ENCODE data around the gene CLEC11A. TPM values are rescaled to one million over a fixed set of nuclear protein-coding genes. Genes with fewer than 3 reads are reported as not detected.

CLEC11A gene
- total and polyA plus RNA-seq, 9 of the 15 experiments (the other 6 are each of a cell fraction or from before 2014, with no cell fraction given), result 0.39 to 43.9 (median 3.4) TPM

- POLR2A ChIA-PET, result interaction anchor here (0.7 kb wide), 1 partner anchor 9 kb away, joined by 3 read pairs; no protein-coding TSS in a partner anchor
- ATAC-seq, result no peak
- CTCF ChIA-PET (ENCODE audit: low intra/inter-chr PET ratio), result no interaction called here
- Histone ChIP-seq H2AFZ (ENCODE audit: low read depth, low read length) (no peak overlapping the region), H3K79me2 (ENCODE audit: control insufficient read depth, insufficient read depth, low read length) (no peaks in the 10 kb centered on the region), H3K4me1 (replicated peaks in 1 of 2; ENCODE audit: control insufficient read depth in 2 of 2, insufficient read depth in 2 of 2, low read length in 2 of 2) (peaks cover 2 to 13% of the 10 kb centered on the region in 2 experiments; a peak in 3 of 5 replicates), H4K20me1 (replicated peaks; ENCODE audit: control insufficient read depth, insufficient read depth, low read length) (no peaks in the 10 kb centered on the region; the same call in 1 of the 2 replicates), H3K9ac (ENCODE audit: insufficient read depth in 1 of 2, low read depth in 2 of 2, low read length in 2 of 2) (no peak overlapping the region), H3K27me3 (ENCODE audit: control insufficient read depth in 2 of 2, insufficient read depth in 2 of 2, low read length in 2 of 2) (peaks cover 15 to 39% of the 10 kb centered on the region in 2 experiments), H3K4me2 (ENCODE audit: insufficient read depth, low read length) (no peak overlapping the region), H3K27ac (ENCODE audit: extremely low read depth, low read depth, low read length) (no peak overlapping the region), H3K9me1 (ENCODE audit: control insufficient read depth, insufficient read depth, low read length) (no peaks in the 10 kb centered on the region), H3K36me3 (ENCODE audit: control insufficient read depth, insufficient read depth, low read length) (no peaks in the 10 kb centered on the region), H3K4me3 (no peak overlapping the region), H3K9me3 (replicated peaks; ENCODE audit: control insufficient read depth, insufficient read depth, low read depth, low read length) (no peaks in the 10 kb centered on the region)
- WGBS (ENCODE audit: insufficient coverage, low coverage, missing lambda C conversion rate), result 6% methylated on average over 5 of the region's 5 CpGs
- no peak for DNase-seq (ENCODE audit: extremely low read depth in 1 of 4, low spot score in 3 of 4)
- intact Hi-C loops (cut with micrococcal nuclease), result no loop called here
- in situ Hi-C loops (cut with MboI), result no loop called here
- FAIRE-seq, result no peak
- BruUV-seq (replicated peaks), result no TSS peak
- TF ChIP-seq TCF3 (CRISPR knock-in tag; IDR thresholded peaks at IDR 0.05), result peak; percentile 22; the same call in 1 of the 2 replicates
- no peak for TF ChIP-seq FOXM1 (IDR thresholded peaks at IDR 0.05; ENCODE audit: low read depth)
- no peak for TF ChIP-seq FOXM1 (CRISPR knock-in tag; IDR thresholded peaks at IDR 0.05; ENCODE audit: low read depth)
- TF ChIP-seq CBFA2T3 (IDR thresholded peaks at IDR 0.05), result peak; percentile 35; the same call in 1 of the 2 replicates
Measured at GRCh38 chr19:50677636-50678035, 45.5 kb upstream of the CLEC11A start.

GRCh38 chr19:50678323-50678722, 44.8 kb upstream of the CLEC11A start:
- Histone ChIP-seq H4K20me1 (replicated peaks; ENCODE audit: control insufficient read depth, insufficient read depth, low read length) (no peaks in the 10 kb centered on the region; the same call in 1 of the 2 replicates), H3K27me3 (ENCODE audit: control insufficient read depth in 2 of 2, insufficient read depth in 2 of 2, low read length in 2 of 2) (peaks cover 13 to 38% of the 10 kb centered on the region in 2 experiments), H3K4me1 (replicated peaks in 1 of 2; ENCODE audit: control insufficient read depth in 2 of 2, insufficient read depth in 2 of 2, low read length in 2 of 2) (peaks cover 2 to 13% of the 10 kb centered on the region in 2 experiments; a peak in 3 of 5 replicates), H3K4me2 (ENCODE audit: insufficient read depth, low read length) (no peak overlapping the region; the same call in 1 of the 2 replicates), H3K4me3 (no peak overlapping the region), H3K79me2 (ENCODE audit: control insufficient read depth, insufficient read depth, low read length) (no peaks in the 10 kb centered on the region), H3K9me3 (replicated peaks; ENCODE audit: control insufficient read depth, insufficient read depth, low read depth, low read length) (no peaks in the 10 kb centered on the region), H3K9me1 (ENCODE audit: control insufficient read depth, insufficient read depth, low read length) (no peaks in the 10 kb centered on the region), H2AFZ (ENCODE audit: low read depth, low read length) (no peak overlapping the region), H3K36me3 (ENCODE audit: control insufficient read depth, insufficient read depth, low read length) (no peaks in the 10 kb centered on the region), H3K9ac (ENCODE audit: insufficient read depth in 1 of 2, low read depth in 2 of 2, low read length in 2 of 2) (no peak overlapping the region), H3K27ac (ENCODE audit: extremely low read depth, low read depth, low read length) (no peak overlapping the region)
- 0% methylated on average over 1 of the region's 3 CpGs for WGBS (ENCODE audit: insufficient coverage, low coverage, missing lambda C conversion rate)
- ATAC-seq (no peak), FAIRE-seq (no peak), DNase-seq (ENCODE audit: extremely low read depth in 1 of 4, low spot score in 3 of 4) (no peak)
- CTCF ChIA-PET (ENCODE audit: low intra/inter-chr PET ratio), result no interaction called here
- TF ChIP-seq ZNF583 (CRISPR knock-in tag; IDR thresholded peaks at IDR 0.05), result no peak
- no peak for TF ChIP-seq MLX (CRISPR knock-in tag; conservative IDR thresholded peaks at IDR 0.05)
- no peak for TF ChIP-seq CGGBP1 (CRISPR knock-in tag; IDR thresholded peaks at IDR 0.05)
- BruUV-seq (replicated peaks), result no TSS peak
- in situ Hi-C loops (cut with MboI), result no loop called here
- intact Hi-C loops (cut with micrococcal nuclease), result no loop called here
- POLR2A ChIA-PET, result no interaction called here
